K562 (cell line): Measurements from ENCODE around the gene NUAK2. TPM values are rescaled to one million over a fixed set of nuclear protein-coding genes. Genes with fewer than 3 reads are reported as not detected.

Experiments
- ATAC-seq: fragments of 200-7000 bp; cut with Tn5 transposase; 3 replicates; pipeline ENCODE4 v1.9.1; 2020; ENCODE audit warnings: moderate library complexity
- BruUV-seq: library from RNA; stranded (reverse); fragments of 400-500 nt; replicated peaks from 2 replicates; lab custom pipeline; 2021; lab: Mats Ljungman, UMichigan
- CTCF ChIA-PET: fragments of 300-600 bp; formaldehyde crosslinking; extraction: SDS; loops from one replicate; lab custom pipeline; 2021; ENCODE audit warnings: low intra/inter-chr PET ratio; lab: Yijun Ruan, JAX
- POLR2A ChIA-PET: fragments of 300-600, 350-650 bp; sonication (Branson Sonifier 250); formaldehyde crosslinking; extraction: SDS; loops from one replicate; lab custom pipeline; 2021; ENCODE audit warnings: antibody characterized with exemption, inconsistent platforms; lab: Yijun Ruan, JAX
- DNase-seq, 4 experiments: peaks; one replicate each; pipeline versions ENCODE4 v3.0.0 to v3.0.0-alpha.2; 2011 to 2018; ENCODE audit warnings: low spot score in 3 of 4, mixed read lengths in 3 of 4; ENCODE audit errors: extremely low read depth in 1 of 4
- FAIRE-seq: peaks from 2 replicates; lab custom pipeline; 2011; peaks lifted over from hg19 to GRCh38; lab: Jason Lieb, UNC
- H2AFZ ChIP-seq: 2 replicates; pipeline ENCODE4 v1.6.0; 2011; ENCODE audit warnings: low read depth, low read length, control low read depth, inconsistent platforms
- H3K27ac ChIP-seq: fragments of 200-600 bp; 3 replicates; pipeline ENCODE4 v1.8.0; 2011; ENCODE audit warnings: low read depth, mild to moderate bottlenecking, control low read depth, inconsistent platforms, low read length, moderate library complexity, mixed read lengths; ENCODE audit errors: extremely low read depth
- H3K27me3 ChIP-seq, 2 experiments: fragments of 300-600 bp in 1 of 2; 2 replicates in 1 of 2; 3 replicates in 1 of 2; pipeline versions ENCODE4 v1.6.0 to v1.8.0; 2011; ENCODE audit warnings: inconsistent platforms in 2 of 2, low read length in 2 of 2, mild to moderate bottlenecking in 1 of 2, mixed read lengths in 1 of 2, moderate library complexity in 1 of 2; ENCODE audit not compliant: control insufficient read depth in 2 of 2, insufficient read depth in 2 of 2
- H3K36me3 ChIP-seq: fragments of 300-600 bp; 3 replicates; pipeline ENCODE4 v1.8.0; 2011; ENCODE audit warnings: mild to moderate bottlenecking, low read length, inconsistent platforms; ENCODE audit not compliant: control insufficient read depth, insufficient read depth
- H3K4me1 ChIP-seq, 2 experiments: fragments of 200-600 bp in 1 of 2; replicated peaks in 1 of 2; 2 replicates in 1 of 2; 3 replicates in 1 of 2; pipeline versions ENCODE4 v1.5.1 to v1.8.0; 2011; ENCODE audit warnings: inconsistent platforms in 2 of 2, low read length in 2 of 2, mild to moderate bottlenecking in 1 of 2, mixed read lengths in 1 of 2, moderate library complexity in 1 of 2; ENCODE audit not compliant: control insufficient read depth in 2 of 2, insufficient read depth in 2 of 2
- H3K4me2 ChIP-seq: 2 replicates; pipeline ENCODE4 v1.6.1; 2011; ENCODE audit warnings: low read length, control low read depth, inconsistent platforms, mixed read lengths; ENCODE audit not compliant: insufficient read depth
- H3K4me3 ChIP-seq: fragments of 200-600 bp; sonication (generic), shearing (Covaris generic); 2 replicates; pipeline ENCODE4 v1.5.1; 2016; ENCODE audit warnings: control low read depth, inconsistent platforms
- H3K79me2 ChIP-seq: fragments of 200-600 bp; 3 replicates; pipeline ENCODE4 v1.8.0; 2011; ENCODE audit warnings: low read length, inconsistent platforms; ENCODE audit not compliant: control insufficient read depth, insufficient read depth
- H3K9ac ChIP-seq, 2 experiments: 2 replicates each; pipeline versions ENCODE4 v1.6.0 to v1.6.1; 2011; ENCODE audit warnings: low read depth in 2 of 2, low read length in 2 of 2, control low read depth in 1 of 2, inconsistent platforms in 1 of 2, mild to moderate bottlenecking in 1 of 2, mixed read lengths in 1 of 2; ENCODE audit not compliant: insufficient read depth in 1 of 2
- H3K9me1 ChIP-seq: one replicate; pipeline ENCODE4 v1.6.0; 2011; ENCODE audit warnings: inconsistent platforms, mild to moderate bottlenecking, low read length, moderate library complexity; ENCODE audit not compliant: control insufficient read depth, insufficient read depth
- H3K9me3 ChIP-seq: replicated peaks from 2 replicates; pipeline ENCODE4 v1.5.1; 2011; ENCODE audit warnings: low read depth, low read length, inconsistent platforms; ENCODE audit not compliant: control insufficient read depth, insufficient read depth
- H4K20me1 ChIP-seq: replicated peaks from 2 replicates; pipeline ENCODE4 v1.6.1; 2011; ENCODE audit warnings: low read length, inconsistent platforms, mixed read lengths; ENCODE audit not compliant: control insufficient read depth, insufficient read depth
- CEBPG ChIP-seq, 3 experiments: fragments of 200-800 bp in 1 of 3; sonication (Bioruptor generic) in 1 of 3; sonication (generic) in 1 of 3; formaldehyde crosslinking in 1 of 3; IDR thresholded peaks in 2 of 3; conservative IDR thresholded peaks in 1 of 3; 2 replicates each; pipeline versions ENCODE4 v1.6.1 to v1.8.0; 2016 to 2022; ENCODE audit warnings: missing compliant biosample characterization in 2 of 3, missing genetic modification characterization in 2 of 3, mild to moderate bottlenecking in 1 of 3, missing genetic modification reagents in 1 of 3
- DMBX1 ChIP-seq: fragments of 250-450 bp; sonication (Bioruptor Pico); IDR thresholded peaks from 2 replicates; pipeline ENCODE4 v1.8.0; 2022; ENCODE audit warnings: inconsistent platforms, mild to moderate bottlenecking, moderate library complexity, borderline replicate concordance
- FOXM1 ChIP-seq, 2 experiments: fragments of 450-650 bp in 1 of 2; sonication (generic) in 1 of 2; formaldehyde crosslinking in 1 of 2; IDR thresholded peaks; 2 replicates each; pipeline versions ENCODE4 v1.6.1 to v1.9.0; 2017 to 2022; ENCODE audit warnings: low read depth in 2 of 2, mild to moderate bottlenecking in 2 of 2, missing genetic modification reagents in 1 of 2, moderate library complexity in 1 of 2
- HDGF ChIP-seq: fragments of 450-650 bp; IDR thresholded peaks from 2 replicates; pipeline ENCODE4 v1.6.1; 2016
- KLF13 ChIP-seq: fragments of 450-650 bp; IDR thresholded peaks from 2 replicates; pipeline ENCODE4 v1.6.1; 2016; ENCODE audit warnings: missing genetic modification characterization, low read depth, mild to moderate bottlenecking, missing compliant biosample characterization, moderate library complexity, borderline replicate concordance
- NR2C1 ChIP-seq, 2 experiments: fragments of 450-650 bp; IDR thresholded peaks; 2 replicates each; pipeline ENCODE4 v1.6.1; 2017; ENCODE audit warnings: mild to moderate bottlenecking in 2 of 2, antibody characterized with exemption in 1 of 2, inconsistent platforms in 1 of 2, missing compliant biosample characterization in 1 of 2, missing genetic modification characterization in 1 of 2
- POLR2G ChIP-seq: fragments of 200-400 bp; formaldehyde crosslinking; IDR thresholded peaks from 2 replicates; pipeline ENCODE4 v1.6.1; 2017; ENCODE audit warnings: low read depth, mild to moderate bottlenecking, antibody characterized with exemption, low read length, moderate library complexity
- PRMT5 ChIP-seq: sonication (generic); formaldehyde crosslinking; IDR thresholded peaks from 2 replicates; pipeline ENCODE4 v1.5.0; 2020; ENCODE audit warnings: missing genetic modification reagents
- RB1 ChIP-seq: fragments of 450-650 bp; IDR thresholded peaks from 2 replicates; pipeline ENCODE4 v1.6.1; 2017; ENCODE audit warnings: low read depth, mild to moderate bottlenecking
- RBM34 ChIP-seq: fragments of 200-400 bp; formaldehyde crosslinking; IDR thresholded peaks from 2 replicates; pipeline ENCODE4 v1.6.1; 2018; ENCODE audit warnings: low read length, borderline replicate concordance; ENCODE audit not compliant: insufficient read depth
- SIN3B ChIP-seq: fragments of 450-650 bp; IDR thresholded peaks from 2 replicates; pipeline ENCODE4 v1.6.1; 2017; ENCODE audit warnings: low read depth, mild to moderate bottlenecking, moderate library complexity
- SMARCC2 ChIP-seq: fragments of 450-650 bp; IDR thresholded peaks from 2 replicates; pipeline ENCODE4 v1.6.1; 2017; ENCODE audit warnings: antibody characterized with exemption, moderate library complexity, mild to moderate bottlenecking, low read depth
- SNAPC5 ChIP-seq: fragments of 250-450 bp; sonication (Bioruptor Pico); IDR thresholded peaks from 2 replicates; pipeline ENCODE4 v1.8.0; 2021; ENCODE audit warnings: moderate library complexity, mild to moderate bottlenecking, inconsistent platforms
- TCF7 ChIP-seq: sonication (generic); IDR thresholded peaks from 2 replicates; pipeline ENCODE4 v1.6.1; 2016; ENCODE audit warnings: antibody characterized with exemption, borderline replicate concordance
- TSC22D4 ChIP-seq: fragments of 450-650 bp; IDR thresholded peaks from 2 replicates; pipeline ENCODE4 v1.6.1; 2016; ENCODE audit warnings: missing genetic modification characterization, missing biosample characterization, control low read depth
- ZNF121 ChIP-seq: sonication (generic); formaldehyde crosslinking; conservative IDR thresholded peaks from 2 replicates; pipeline ENCODE4 v1.8.0; 2022; ENCODE audit warnings: missing genetic modification reagents
- ZNF639 ChIP-seq, 2 experiments: fragments of 200-800 bp in 1 of 2; sonication (Bioruptor generic) in 1 of 2; sonication (generic) in 1 of 2; formaldehyde crosslinking in 1 of 2; IDR thresholded peaks in 1 of 2; conservative IDR thresholded peaks in 1 of 2; 2 replicates each; pipeline versions ENCODE4 v1.5.0 to v1.6.1; 2016 to 2020; ENCODE audit warnings: missing compliant biosample characterization in 1 of 2, missing genetic modification characterization in 1 of 2, missing genetic modification reagents in 1 of 2
- ZSCAN29 ChIP-seq: fragments of 450-650 bp; IDR thresholded peaks from 2 replicates; pipeline ENCODE4 v1.6.1; 2017
- WGBS: fragments of 100-300 bp; shearing (Covaris generic); methylation state at CpG from one replicate; pipeline ENCODE4 v1.1.6; 2016; ENCODE audit warnings: low coverage, mixed read lengths; ENCODE audit not compliant: insufficient coverage; ENCODE audit errors: missing lambda C conversion rate; 5-methylcytosine and 5-hydroxymethylcytosine counted together
- in situ Hi-C: fragments of 300-500 bp; cut with MboI; formaldehyde crosslinking; loops from 4 replicates; pipeline ENCODE4 v1.15.0; 2018; ENCODE audit warnings: inconsistent platforms, mixed read lengths
- intact Hi-C: fragments of 100-400 bp; cut with micrococcal nuclease; formaldehyde crosslinking; loops from 2 replicates; pipeline ENCODE4 v1.14.2; 2022
- polyA plus RNA-seq, 8 experiments: library from polyadenylated mRNA; depleted of rRNA in 4 of 8; stranded (reverse) in 5 of 8; unstranded in 3 of 8; fragments of >200 nt; fragmentation: Nextera tagmentation in 2 of 8; fragmentation: Illumina TruSeq in 1 of 8; extraction: Ambion mirVana in 2 of 8; extraction: Trizol in 1 of 8; gene quantifications; 2 replicates each; pipeline versions ENCODE4 v1.2.1 to v1.2.3, GENCODE V29; 2011 to 2014; ENCODE audit warnings: inconsistent platforms in 1 of 8, missing spikeins in 1 of 8
- total RNA-seq, 7 experiments: library from RNA; depleted of rRNA in 6 of 7; stranded (reverse); fragments of >200 nt in 6 of 7; fragmentation: Illumina TruSeq in 2 of 7; extraction: Trizol in 2 of 7; gene quantifications; 2 replicates each; pipeline versions ENCODE4 v1.2.1 to v1.2.3, GENCODE V29; 2011 to 2021; ENCODE audit warnings: low replicate concordance in 1 of 7

Gene NUAK2
- total and polyA plus RNA-seq, 9 of the 15 experiments (the other 6 are each of a cell fraction or from before 2014, with no cell fraction given), result 0.04 to 0.44 (median 0.14) TPM

GRCh38 chr1:205260948-205261732, 60.4 kb downstream of the NUAK2 start (continued):
- 0 out of 2 replicates have a peak, but pooled peaks have one; percentile 47 for TF ChIP-seq DMBX1 (CRISPR knock-in tag)
- TF ChIP-seq CEBPG (CRISPR knock-in tag; IDR thresholded peaks at IDR 0.05), result peak; percentile 72
- TF ChIP-seq CEBPG (tag; conservative IDR thresholded peaks at IDR 0.05 in 1 of 2, IDR thresholded peaks at IDR 0.05 in 1 of 2), result peak; percentile 43 to 74; a peak in 2 of 4 replicates
- no peak for TF ChIP-seq TCF7
- peak; percentile 96 for TF ChIP-seq ZNF121
- no peak for TF ChIP-seq ZSCAN29

- H3K4me3 ChIP-seq, result no peak overlapping the region
- no peaks in the 10 kb centered on the region for H3K36me3 ChIP-seq
- H3K9me1 ChIP-seq, result no peaks in the 10 kb centered on the region
- in situ Hi-C loops (loop anchor here (5.0 kb wide), 1 partner anchor 283 kb away; no protein-coding TSS in a partner anchor), intact Hi-C loops (loop anchor here (5.0 kb wide), 1 partner anchor 118 kb away; no protein-coding TSS in a partner anchor)
- no peaks in the 10 kb centered on the region for H3K79me2 ChIP-seq
- no peak for ATAC-seq
- no peak overlapping the region for H2AFZ ChIP-seq
- H3K27me3 ChIP-seq, result 0 out of 5 replicates have a peak, but pooled peaks cover 0 to 4% of the 10 kb centered on the region in 2 experiments
- ChIA-PET CTCF (no interaction called here), POLR2A (interaction anchor here (0.6 to 1.6 kb wide), 4 partner anchors 32 to 372 kb away, joined by 3 to 4 read pairs (median 3); partner anchors contain the start of gene TMCC2)
- no peak for DNase-seq
- FAIRE-seq, result no peak
- H3K27ac ChIP-seq, result no peak overlapping the region
- no peaks in the 10 kb centered on the region for H3K9me3 ChIP-seq
- H3K4me1 ChIP-seq, result peaks cover 37 to 41% of the 10 kb centered on the region in 2 experiments
- WGBS, result 11% methylated on average over 1 of the region's 1 CpG
- no peak overlapping the region for H3K4me2 ChIP-seq
- H4K20me1 ChIP-seq, result no peaks in the 10 kb centered on the region
- no TSS peak for BruUV-seq
- peak overlapping the region in 1 of 2 experiments; percentile 20; a peak in 1 of 4 replicates for H3K9ac ChIP-seq
- TF ChIP-seq HDGF (no peak), SMARCC2 (no peak), SNAPC5 (CRISPR knock-in tag) (no peak), PRMT5 (CRISPR knock-in tag) (no peak), RB1 (no peak), FOXM1 (IDR thresholded peaks at IDR 0.05; ENCODE audit: low read depth) (no peak), FOXM1 (CRISPR knock-in tag; IDR thresholded peaks at IDR 0.05; ENCODE audit: low read depth) (no peak), ZNF639 (CRISPR knock-in tag; conservative IDR thresholded peaks at IDR 0.05 in 1 of 2, IDR thresholded peaks at IDR 0.05 in 1 of 2) (no peak), SIN3B (no peak), RBM34 (no peak), KLF13 (tag) (no peak), POLR2G (no peak), TSC22D4 (tag) (no peak), NR2C1 (IDR thresholded peaks at IDR 0.05) (no peak), NR2C1 (tag; IDR thresholded peaks at IDR 0.05) (no peak)
Measured at GRCh38 chr1:205259998-205260397, 61.5 kb downstream of the NUAK2 start.
